GM23248 (cell line): ENCODE results near the gene ANKRD26.

Experiments used
- EZH2 ChIP-seq: fragments of 200-600 bp; sonication (generic); IDR thresholded peaks from 2 replicates; pipeline ENCODE4 v1.6.1; 2018; ENCODE audit warnings: antibody characterized with exemption, mild to moderate bottlenecking; ENCODE audit not compliant: insufficient read depth, poor library complexity, severe bottlenecking
- EZH2phosphoT487 ChIP-seq: fragments of 200-600 bp; sonication (generic); IDR thresholded peaks from 2 replicates; pipeline ENCODE4 v1.6.1; 2018; ENCODE audit warnings: antibody characterized with exemption, moderate library complexity, mild to moderate bottlenecking, low read depth; ENCODE audit not compliant: insufficient read depth

- TF ChIP-seq EZH2 (no peak), EZH2phosphoT487 (no peak)
These were observed 112.4 kb downstream of the ANKRD26 start for GRCh38 chr10:26987851-26988250.
